ENCODE measurements around the gene PHACTR3. TPM values are rescaled to one million over a fixed set of nuclear protein-coding genes. Genes with fewer than 3 reads are reported as not detected.

The PHACTR3 gene
- total RNA-seq, 2 donors from 2014 or later, result not detected

GRCh38 chr20:59581993-59582679 lies 22.2 kb upstream of the PHACTR3 start:
- no peak for TF ChIP-seq CTCF (IDR thresholded peaks at IDR 0.05)
- DNase-seq (ENCODE audit: low spot score) (no peak), ATAC-seq (ENCODE audit: insufficient number of reproducible peaks, low FRiP score, low read depth) (no peak)
- Histone ChIP-seq H3K36me3 (no peaks in the 10 kb centered on the region), H3K4me1 (ENCODE audit: control insufficient read depth in 1 of 2, low read depth in 2 of 2) (no peaks in the 10 kb centered on the region), H3K27me3 (replicated peaks; ENCODE audit: insufficient read depth) (no peaks in the 10 kb centered on the region), H3K27ac (no peak overlapping the region), H3K4me3 (no peak overlapping the region), H3K9me3 (no peaks in the 10 kb centered on the region)

- no peak for DNase-seq (ENCODE audit: low spot score)
- no peak for ATAC-seq (ENCODE audit: insufficient number of reproducible peaks, low FRiP score, low read depth)
- H3K27ac ChIP-seq, result no peak overlapping the region
- H3K27me3 ChIP-seq (replicated peaks; ENCODE audit: insufficient read depth), result no peaks in the 10 kb centered on the region
- TF ChIP-seq CTCF (IDR thresholded peaks at IDR 0.05), result no peak
- H3K4me3 ChIP-seq, result no peak overlapping the region
- no peaks in the 10 kb centered on the region for H3K36me3 ChIP-seq
- no peaks in the 10 kb centered on the region for H3K9me3 ChIP-seq
- no peaks in the 10 kb centered on the region for H3K4me1 ChIP-seq (ENCODE audit: control insufficient read depth in 1 of 2, low read depth in 2 of 2)
These were observed 20.7 kb upstream of the PHACTR3 start for GRCh38 chr20:59583428-59584277.

GRCh38 chr20:59584278-59584925 lies 19.9 kb upstream of the PHACTR3 start:
- Histone ChIP-seq H3K36me3 (no peaks in the 10 kb centered on the region), H3K27ac (no peak overlapping the region), H3K9me3 (no peaks in the 10 kb centered on the region), H3K4me3 (no peak overlapping the region), H3K4me1 (ENCODE audit: control insufficient read depth in 1 of 2, low read depth in 2 of 2) (no peaks in the 10 kb centered on the region), H3K27me3 (replicated peaks; ENCODE audit: insufficient read depth) (no peaks in the 10 kb centered on the region)
- ATAC-seq (ENCODE audit: insufficient number of reproducible peaks, low FRiP score, low read depth) (no peak), DNase-seq (ENCODE audit: low spot score) (no peak)
- TF ChIP-seq CTCF (IDR thresholded peaks at IDR 0.05), result no peak

GRCh38 chr20:59585714-59586409 lies 18.5 kb upstream of the PHACTR3 start:
- H3K4me1 ChIP-seq (ENCODE audit: control insufficient read depth in 1 of 2, low read depth in 2 of 2), result no peaks in the 10 kb centered on the region
- H3K27ac ChIP-seq, result no peak overlapping the region
- no peak for ATAC-seq (ENCODE audit: insufficient number of reproducible peaks, low FRiP score, low read depth)
- no peaks in the 10 kb centered on the region for H3K27me3 ChIP-seq (replicated peaks; ENCODE audit: insufficient read depth)
- H3K4me3 ChIP-seq, result no peak overlapping the region
- no peaks in the 10 kb centered on the region for H3K36me3 ChIP-seq
- no peak for TF ChIP-seq CTCF (IDR thresholded peaks at IDR 0.05)
- no peaks in the 10 kb centered on the region for H3K9me3 ChIP-seq
- no peak for DNase-seq (ENCODE audit: low spot score)
